ELF-1 (cell line): ENCODE results near the gene IFNGR1.
"Not testable (repeated sequence)": the region's sequence is repeated elsewhere in the genome, so short reads cannot be mapped to it uniquely, and the experiment has no call there.

Source experiments
- DNase-seq: peaks from one replicate; pipeline ENCODE4 v3.0.0-alpha.2; 2016; ENCODE audit warnings: low read depth, low spot score

Gene IFNGR1

DNA sequence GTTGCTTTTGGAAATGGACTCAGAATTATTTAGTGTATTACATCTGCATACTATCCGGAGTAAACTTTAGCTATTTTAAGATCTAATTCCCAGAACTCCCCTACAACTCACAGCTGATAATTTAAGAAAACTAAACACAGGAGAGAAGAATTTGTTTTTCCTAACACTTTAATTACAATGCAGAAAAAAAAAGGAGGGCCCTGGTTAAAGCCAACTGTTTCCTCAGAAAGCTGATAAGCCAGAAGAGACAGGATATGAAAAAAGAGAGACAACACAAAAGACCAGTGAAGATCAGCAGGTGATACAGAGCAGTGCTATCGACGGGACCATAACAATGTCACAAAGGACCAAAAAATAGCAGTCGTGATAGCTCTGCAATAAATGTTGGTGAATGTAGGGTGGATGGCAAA, 5.8 kb downstream of the IFNGR1 start:
- no peak for DNase-seq

DNA sequence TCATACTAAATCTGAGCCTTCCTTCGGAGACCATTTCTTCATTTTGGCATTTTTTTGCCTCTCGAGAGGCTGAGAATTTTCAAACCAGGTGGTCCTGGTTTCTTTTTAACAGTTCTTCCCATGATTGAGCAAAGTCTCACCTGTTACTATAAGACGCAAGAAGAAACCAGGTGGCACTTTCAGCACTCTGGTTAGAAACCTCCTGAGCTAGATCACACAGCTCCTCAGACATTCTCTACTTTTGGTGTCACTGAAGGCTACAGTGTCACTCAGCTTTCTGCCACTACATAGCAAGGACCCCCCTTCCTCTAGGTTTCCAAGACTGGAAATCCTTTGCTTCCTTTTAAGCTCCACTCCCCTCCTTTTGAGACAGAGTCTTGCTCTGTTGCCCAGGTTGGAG, 7.3 kb downstream of the IFNGR1 start:
- no peak for DNase-seq

DNA sequence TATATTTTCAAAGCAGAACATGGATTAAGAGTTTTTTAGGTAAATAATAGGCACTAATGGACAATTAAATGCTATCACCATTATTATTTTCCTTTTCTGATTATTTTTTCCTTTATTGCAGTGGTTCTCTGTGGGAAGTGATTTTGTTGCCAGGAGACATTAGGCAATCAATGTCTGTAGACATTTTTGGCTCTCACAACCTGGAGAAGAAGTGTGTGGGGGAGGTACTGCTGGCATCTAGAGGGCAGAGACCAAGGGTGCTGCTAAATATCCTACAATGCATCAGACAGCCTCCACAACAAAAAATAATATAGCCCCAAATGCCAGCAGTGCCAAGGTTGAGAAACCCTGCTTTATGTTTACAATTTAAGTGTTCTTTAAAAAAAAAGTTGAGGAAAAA, 8.3 kb downstream of the IFNGR1 start:
- no peak for DNase-seq

DNA sequence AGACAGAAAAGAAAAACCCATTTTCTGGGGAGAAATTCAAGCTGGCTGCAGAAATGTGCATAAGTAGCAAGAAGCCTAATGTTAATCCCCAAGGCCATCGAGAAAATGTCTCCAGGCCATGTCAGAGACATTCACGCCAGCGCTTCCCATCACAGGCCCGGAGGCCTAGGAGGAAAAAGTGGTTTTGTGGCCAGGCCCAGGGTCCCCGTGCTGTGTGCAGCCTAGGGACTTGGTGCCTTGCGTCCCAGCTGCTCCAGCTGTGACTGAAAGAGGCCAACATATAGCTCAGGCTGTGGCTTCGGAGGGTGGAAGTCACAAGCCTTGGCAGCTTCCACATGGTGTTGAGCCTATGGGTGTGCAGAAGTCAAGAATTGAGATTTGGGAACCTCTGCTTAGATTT, 10.9 kb downstream of the IFNGR1 start:
- DNase-seq = no peak

DNA sequence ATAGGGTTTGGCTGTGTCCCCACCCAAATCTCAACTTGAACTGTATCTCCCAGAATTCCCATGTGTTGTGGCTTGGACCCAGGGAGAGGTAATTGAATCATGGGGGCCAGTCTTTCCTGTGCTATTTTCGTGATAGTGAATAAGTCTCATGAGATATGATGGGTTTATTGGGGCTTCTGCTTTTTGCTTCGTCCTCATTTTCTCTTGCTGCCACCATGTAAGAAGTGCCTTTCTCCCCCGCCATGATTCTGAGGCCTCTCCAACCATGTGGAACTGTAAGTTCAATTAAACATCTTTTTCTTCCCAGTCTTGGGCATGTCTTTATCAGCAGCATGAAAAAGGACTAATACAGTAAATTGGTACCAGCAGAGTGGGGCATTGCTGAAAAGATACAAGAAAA, 11.7 kb downstream of the IFNGR1 start:
- DNase-seq = not testable (repeated sequence)

DNA sequence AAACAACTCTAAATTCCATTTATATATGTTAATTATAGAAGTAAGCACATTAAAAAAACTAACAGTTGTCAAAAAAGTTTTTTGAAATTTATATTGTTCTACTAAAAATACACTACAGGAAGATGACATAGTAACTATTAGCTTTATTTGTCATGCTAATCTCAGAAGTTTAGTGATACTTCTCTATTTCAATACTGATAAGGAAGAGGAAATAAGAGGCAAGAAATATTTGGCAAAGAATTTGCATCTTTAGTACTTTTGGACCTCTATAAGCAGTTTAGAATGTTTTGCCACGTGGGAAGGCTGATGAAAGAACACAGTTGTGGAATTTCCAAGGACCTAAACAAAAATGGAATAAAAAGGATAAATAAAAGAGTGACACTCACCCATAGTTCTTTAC, 12.6 kb downstream of the IFNGR1 start:
- DNase-seq = no peak

DNA sequence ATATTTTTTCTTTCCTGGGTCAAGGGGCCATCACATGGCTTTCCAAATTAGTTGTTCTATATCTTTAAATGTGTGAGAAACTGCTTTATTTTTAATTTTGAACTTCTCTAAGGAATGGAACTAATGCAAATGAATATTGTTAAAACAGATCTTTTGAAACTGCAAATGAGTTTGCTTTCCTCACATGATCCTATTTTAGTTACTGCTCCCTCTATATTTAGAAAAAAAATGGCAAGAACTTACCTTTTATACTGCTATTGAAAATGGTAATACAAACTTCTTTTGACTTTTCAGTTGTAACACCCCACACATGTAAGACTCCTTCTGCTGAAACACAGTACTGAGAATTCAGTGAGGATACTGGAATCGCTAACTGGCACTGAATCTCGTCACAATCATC, 15.9 kb downstream of the IFNGR1 start:
- DNase-seq = no peak

DNA sequence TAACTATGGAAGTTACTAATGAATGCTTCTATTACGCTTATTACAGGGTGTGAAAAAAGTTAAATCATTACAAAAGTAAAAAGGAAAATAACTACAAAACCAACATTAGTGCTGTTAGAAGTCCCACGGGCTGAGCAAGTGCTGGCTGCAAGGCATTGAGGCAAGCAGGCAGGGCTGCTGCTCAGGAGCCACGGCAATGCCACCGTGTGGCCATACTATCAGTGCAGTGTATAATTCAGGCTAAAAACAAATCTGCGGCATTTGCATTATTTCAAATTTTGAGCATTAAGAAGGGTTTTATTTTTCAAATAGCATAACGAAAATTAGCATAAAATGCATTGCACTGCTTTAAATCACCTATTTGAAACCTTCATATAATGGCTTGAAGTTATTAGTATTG, 17.1 kb downstream of the IFNGR1 start:
- DNase-seq = no peak

DNA sequence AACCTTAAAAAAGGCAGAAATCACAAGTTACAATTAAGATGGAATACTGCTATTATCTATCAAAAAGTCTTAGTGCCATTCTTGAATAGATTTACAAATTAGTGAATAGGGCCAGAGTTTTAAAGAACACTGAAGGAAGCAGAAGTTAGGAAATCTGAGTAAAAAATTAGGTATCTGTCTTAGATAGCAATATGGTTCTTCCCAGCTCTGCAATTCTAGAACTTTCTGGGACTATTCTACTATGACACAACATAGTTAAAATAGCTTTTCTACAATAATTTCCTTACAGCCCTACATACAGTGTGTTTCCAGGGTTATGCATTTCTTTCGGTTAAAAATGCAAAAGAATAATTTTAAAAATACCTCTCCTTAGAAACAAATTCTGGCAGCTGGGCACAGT, 18.2 kb downstream of the IFNGR1 start:
- DNase-seq = no peak

DNA sequence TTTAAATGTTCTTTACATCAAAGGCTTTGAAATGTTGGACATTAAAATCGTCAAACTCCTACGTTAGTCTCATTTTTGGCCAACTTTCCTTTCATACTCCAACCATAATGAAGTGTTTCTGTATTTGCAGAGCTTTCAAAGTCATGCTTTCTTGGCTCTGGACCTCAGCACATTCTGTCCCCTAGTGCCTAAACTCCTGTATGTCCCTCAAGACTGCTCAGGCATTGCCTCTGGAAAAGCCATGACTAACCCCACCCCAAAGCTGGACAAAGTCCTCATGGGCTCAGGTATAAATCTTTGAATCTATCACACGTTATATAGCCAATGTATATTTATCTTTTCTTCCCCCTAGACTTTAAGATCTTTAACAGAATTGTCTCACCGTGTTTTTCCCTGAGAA, 18.9 kb downstream of the IFNGR1 start:
- no peak for DNase-seq

DNA sequence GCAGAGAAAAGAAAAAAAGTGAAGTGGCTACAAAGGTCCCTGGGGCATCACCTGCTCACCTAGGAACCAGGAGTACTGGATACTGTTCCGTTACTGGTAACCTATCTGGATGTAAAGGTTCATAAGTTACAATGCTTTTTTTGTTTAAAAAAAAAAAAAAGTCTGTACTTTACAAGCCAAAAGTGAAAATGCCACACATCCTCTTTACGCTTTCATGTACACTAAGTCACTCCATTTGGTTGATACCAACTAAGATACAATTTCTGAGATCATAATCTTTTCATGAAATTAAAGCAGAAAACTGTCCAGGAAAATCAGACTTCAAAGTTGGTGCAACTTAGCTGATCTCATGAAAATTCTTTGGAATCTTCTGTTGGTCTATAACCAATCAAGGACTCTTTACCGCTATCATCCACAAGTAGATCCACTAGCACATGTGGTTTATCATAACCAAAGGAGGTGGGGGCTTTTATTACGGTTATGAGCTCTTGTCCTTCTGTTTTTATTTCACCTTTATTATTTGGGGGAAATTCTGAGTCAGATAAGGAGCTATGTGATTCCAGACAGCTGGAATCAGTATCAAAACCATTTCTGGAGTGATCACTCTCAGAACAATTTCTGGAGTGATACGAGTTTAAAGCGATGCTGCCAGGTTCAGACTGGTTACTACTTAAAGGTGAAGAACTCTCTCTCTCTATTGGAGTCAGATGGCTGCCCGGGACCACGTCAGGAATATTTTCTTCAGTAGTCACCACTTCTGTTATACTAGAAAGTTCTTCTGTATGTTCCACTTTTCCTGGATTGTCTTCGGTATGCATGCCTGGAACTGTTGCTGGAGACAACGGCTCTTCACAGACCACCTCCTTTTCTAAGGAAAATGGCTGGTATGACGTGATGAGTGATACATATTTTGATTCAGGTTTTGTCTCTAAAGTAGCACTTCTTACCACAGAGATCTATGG, 21.2 kb downstream of the IFNGR1 start:
- no peak for DNase-seq

DNA sequence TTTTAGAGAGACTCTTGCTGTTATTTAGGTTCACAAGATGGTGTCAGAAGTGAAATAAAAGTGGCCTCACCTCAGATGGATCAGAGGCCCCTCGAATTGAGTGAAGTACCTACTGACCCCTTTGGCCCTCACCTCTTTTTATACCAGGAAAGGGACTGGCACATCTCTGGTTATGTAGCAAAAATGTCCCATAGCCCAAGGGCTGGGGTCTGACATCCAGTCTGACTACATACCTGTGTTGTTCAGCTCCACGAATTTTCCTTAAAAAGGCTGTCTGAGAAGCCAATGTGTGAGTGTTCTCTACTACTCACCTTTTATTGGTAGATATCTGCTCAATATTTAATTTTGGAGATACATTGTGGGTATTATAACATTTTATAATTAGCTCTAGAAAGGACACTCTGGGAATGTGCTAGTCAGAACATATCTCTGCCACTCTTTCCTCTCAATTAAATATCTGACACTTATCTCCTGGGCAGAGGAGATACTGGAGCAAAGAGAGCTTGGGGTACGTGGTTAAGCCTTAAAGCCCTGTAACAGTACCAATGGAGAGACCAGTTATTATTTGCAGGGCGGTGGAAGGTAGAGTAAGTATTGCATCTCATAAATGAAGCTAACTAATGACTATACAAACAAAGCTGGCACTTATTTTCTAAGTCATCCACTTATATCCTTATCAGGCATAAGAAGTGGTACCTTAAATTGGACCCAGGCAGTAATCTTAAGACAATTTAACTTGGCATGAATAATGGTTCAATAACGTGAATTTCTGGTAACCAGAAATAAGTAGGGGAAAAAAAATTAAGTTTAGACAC, 25.7 kb downstream of the IFNGR1 start:
- peak; percentile 4 for DNase-seq

DNA sequence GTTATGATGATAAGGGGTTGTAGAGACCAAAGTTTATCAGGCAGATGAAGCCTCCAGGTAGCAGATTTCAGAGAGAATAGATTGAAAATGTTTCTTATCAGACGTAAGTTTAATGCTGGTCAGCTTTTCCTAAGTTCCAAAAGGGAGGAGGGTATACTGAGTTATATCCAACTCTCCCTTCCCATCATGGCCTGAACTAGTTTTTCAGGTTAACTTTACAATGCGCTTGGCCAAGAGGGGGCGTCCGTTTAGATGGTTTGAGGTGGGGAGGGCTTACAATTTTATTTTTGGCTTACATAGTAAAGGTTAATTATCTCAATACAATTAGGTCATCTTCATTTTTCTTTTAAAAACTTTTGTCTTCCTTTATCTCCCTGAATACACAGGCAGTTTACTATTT, 26.4 kb downstream of the IFNGR1 start:
- DNase-seq = no peak

DNA sequence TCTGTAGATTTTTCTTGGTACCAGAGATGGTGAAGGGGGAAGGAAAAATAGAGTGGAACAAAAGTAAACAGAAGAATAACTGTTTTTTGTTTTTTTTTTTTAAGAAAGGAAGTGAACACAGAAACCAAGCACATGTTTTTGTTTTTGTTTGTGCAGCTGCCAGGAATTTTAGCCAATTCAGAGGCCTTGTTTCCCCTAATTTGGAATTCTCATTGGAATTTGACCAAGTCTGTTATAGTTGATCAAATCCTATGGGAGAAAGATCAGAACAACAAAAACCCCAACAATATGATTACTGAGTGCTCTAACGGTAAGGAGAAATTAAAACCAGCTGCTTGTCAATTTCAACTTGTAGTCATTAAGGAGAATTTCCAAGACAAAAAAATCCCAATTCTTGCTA, 27.5 kb downstream of the IFNGR1 start:
- no peak for DNase-seq

DNA sequence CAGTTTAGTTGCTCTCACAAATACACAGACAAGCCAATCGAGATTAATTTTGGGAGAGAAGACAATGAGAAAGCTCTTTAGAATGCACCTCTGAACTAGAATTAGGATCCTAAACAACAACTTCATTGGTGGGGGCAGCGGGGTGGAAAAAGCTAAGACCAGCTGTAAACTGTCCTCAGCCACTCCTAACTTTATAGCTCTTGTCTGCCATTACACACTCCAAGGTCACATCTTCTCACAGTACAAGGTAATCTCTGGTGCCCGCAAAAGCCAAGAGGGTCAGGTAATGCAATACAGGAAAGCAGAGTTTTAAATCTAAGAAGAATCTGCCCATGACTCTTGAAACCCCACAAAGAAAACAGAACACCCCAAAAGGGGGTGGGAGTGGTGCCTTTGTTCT, 27.9 kb downstream of the IFNGR1 start:
- no peak for DNase-seq

DNA sequence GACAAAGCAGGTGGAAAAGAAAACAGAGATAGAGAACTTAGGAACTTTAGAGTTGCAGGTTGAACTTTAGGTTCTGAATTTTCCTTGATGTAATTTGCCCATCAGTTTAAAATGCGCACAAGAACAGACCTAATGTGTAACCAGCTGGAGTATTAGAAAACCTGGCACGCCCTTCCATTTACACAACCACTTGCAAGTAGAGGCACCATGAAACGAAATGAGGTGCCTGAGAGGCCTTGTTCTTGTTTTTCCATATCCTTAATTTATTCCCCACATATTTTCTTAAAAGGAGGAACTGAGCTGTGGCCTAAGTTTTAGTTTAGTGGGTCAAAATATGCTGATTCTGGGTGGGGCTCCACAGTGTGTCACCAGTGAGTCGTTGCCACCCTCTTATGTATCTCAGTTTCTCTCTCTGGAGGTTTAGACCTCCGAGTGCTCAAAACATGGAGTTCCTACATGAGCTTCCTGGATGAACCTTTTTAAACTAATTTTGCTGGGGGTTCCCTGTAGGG, 28.5 kb downstream of the IFNGR1 start:
- DNase-seq = no peak

DNA sequence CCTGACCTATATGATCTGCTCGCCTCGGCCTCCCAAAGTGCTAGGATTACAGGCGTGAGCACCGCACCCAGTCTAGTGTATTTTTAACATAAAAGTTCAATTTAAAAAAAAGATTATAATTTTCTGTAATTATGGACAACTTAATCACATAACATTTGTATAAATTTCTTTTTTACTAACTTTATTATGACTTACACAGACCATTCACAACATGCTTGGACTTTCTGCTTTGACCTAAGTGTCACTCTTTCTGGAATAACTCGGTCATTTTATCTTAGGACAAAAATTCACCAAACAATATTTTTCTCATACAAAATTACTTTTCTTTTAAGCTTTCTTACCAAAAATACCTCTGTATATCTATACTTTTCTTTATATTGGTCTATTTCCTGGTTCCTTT, 30.3 kb downstream of the IFNGR1 start:
- DNase-seq = no peak

DNA sequence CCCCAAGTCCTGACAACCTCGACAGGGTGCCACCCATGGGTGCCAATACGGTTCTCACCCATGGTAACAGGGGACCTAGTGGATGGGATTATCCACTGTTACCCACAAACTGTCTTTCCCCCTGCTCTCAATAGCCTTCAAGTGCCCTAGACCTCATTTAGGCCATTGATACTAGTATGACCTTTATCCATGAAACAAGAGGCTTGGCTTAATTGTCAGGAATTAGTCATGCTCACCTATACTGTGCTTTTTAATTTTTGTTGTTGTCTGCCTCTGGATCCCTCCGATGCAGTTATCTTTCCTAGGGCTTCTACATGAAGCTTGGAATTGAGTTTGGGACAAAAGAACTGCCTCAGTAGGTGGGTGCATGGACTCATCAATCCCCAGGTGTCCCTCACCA, 33.9 kb downstream of the IFNGR1 start:
- DNase-seq = no peak

DNA sequence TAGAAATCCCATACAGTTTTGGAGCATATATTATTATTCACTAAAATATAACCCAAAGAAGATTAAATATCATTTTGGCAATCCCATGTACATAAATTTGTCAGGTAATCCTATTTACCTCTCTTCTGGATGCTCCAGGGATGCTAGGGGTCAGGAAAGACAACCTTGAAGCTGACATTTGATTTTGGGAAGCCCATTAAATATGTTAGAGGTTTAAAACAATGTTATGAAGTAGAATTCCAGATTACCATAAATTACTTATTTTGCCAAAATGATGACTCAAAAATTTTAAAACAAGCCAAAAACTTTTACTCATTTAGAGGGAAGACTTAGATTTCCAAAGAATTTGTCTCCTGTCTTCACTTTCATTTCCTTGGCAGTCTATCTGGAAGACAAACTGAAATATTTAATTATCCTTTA, 36.5 kb downstream of the IFNGR1 start:
- no peak for DNase-seq

DNA sequence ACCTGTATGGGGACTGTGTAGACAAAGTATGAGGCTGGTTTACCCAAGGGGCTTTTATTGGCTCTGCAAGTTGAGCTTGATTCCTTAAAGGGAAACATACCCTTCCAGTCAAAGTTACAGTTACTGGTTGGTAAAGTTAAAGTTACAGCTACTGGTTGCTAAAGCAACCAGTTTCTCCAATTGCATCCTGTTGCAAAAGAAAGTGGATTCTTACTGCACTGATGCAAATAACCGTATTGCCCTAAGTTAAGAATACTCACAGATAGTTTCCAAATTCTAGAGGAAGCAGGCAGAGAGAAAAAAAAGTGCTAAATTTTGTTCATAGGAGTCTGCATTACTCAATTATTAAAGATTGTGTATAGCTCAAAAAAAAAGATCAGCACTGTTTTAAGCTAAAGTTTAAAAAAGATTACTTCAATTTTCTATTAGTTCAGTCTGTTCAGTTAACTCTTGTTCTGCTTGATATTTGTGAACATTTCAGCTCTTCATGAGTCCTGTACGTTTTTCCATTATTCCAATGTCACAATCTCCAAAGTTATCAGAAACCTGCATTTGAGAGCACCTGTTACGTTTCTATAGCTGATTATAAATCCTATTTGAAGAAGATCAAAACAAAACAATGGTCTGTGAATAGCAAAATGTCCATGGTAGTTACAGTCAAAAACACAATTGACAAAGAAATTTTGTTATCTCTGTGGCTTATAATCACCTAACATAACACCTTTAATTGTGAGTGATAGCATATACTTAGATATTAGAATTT, 37.1 kb downstream of the IFNGR1 start:
- DNase-seq = no peak

DNA sequence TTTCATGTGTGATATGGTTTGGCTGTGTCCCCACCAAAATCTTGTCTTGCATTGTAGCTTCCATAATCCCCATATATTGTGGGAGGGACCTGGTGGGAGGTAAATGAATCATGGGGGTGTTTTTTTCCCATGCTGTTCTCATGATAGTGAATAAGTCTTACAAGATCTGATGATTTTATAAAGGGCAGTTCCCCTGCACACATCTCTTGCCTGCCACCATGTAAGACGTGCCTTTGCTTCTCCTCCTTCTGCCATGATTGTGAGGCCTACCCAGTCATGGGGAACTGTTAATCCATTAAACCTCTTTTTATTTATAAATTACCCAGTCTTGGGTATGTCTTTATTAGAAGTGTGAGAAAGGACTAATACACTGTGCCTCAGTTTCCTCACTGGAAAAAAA, 41.6 kb downstream of the IFNGR1 start:
- DNase-seq = no peak

DNA sequence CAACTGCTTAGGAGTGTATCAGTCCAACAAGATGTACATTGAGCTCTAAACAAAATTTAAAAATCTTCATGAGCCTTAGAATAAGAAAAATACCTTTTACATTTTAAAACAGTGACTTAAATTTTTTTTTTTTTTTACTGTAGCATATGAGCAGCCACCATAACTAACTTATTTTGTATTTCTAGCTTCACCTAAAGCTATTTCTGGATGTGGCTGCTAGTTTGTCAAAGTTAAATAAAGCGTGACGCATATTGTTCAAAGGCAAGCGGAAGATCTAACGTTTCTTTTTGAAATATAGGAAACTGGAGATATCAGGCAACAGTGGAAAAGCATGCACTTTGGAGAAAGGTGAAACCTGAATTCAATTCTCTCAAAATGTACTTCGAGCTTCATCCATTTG, 42.5 kb downstream of the IFNGR1 start:
- no peak for DNase-seq
